SK-N-SH (cell line): ENCODE data around the gene INO80C. TPM values are rescaled to one million over a fixed set of nuclear protein-coding genes. Genes with fewer than 3 reads are reported as not detected.

Experiments used
- CTCF ChIA-PET: fragments of 300-600, 350-600 bp; formaldehyde crosslinking; extraction: SDS; loops from one replicate; lab custom pipeline; 2021; lab: Yijun Ruan, JAX
- POLR2A ChIA-PET: fragments of 350-600 bp; sonication (Branson Sonifier 250); formaldehyde crosslinking; extraction: SDS; loops from one replicate; lab custom pipeline; 2020; ENCODE audit warnings: antibody characterized with exemption, inconsistent platforms; lab: Yijun Ruan, JAX
- DNase-seq: peaks from one replicate; pipeline ENCODE4 v3.0.0; 2012
- H2AFZ ChIP-seq: fragments of 200-600 bp; sonication (generic); 2 replicates; pipeline ENCODE4 v1.8.1; 2016; ENCODE audit warnings: antibody characterized with exemption, mild to moderate bottlenecking, low read depth
- H3F3A ChIP-seq: fragments of 200-600 bp; sonication (generic); replicated peaks from 2 replicates; pipeline ENCODE3; 2016; ENCODE audit warnings: antibody characterized with exemption, mild to moderate bottlenecking; ENCODE audit not compliant: insufficient read depth
- H3K27ac ChIP-seq, 2 experiments: fragments of 200-500 bp in 1 of 2; fragments of 200-600 bp in 1 of 2; sonication (Bioruptor generic) in 1 of 2; sonication (generic), shearing (Covaris generic) in 1 of 2; 2 replicates each; pipeline versions ENCODE4 v1.5.1 to v1.6.1; 2014 to 2016; ENCODE audit warnings: low read depth in 2 of 2, inconsistent platforms in 1 of 2, low read length in 1 of 2, mild to moderate bottlenecking in 1 of 2, mixed read lengths in 1 of 2
- H3K27me3 ChIP-seq: fragments of 200-600 bp; sonication (generic), shearing (Covaris generic); 2 replicates; pipeline ENCODE4 v1.6.1; 2016; ENCODE audit warnings: mixed run types; ENCODE audit not compliant: insufficient read depth
- H3K36me3 ChIP-seq, 2 experiments: fragments of 200-500 bp in 1 of 2; fragments of 200-600 bp in 1 of 2; sonication (Bioruptor generic) in 1 of 2; sonication (generic) in 1 of 2; replicated peaks in 1 of 2; 2 replicates each; pipeline versions ENCODE3 to v1.5.1; 2014 to 2016; ENCODE audit warnings: low read length in 1 of 2, mild to moderate bottlenecking in 1 of 2; ENCODE audit not compliant: insufficient read depth in 2 of 2, control insufficient read depth in 1 of 2
- H3K4me1 ChIP-seq, 2 experiments: fragments of 200-500 bp in 1 of 2; fragments of 200-600 bp in 1 of 2; sonication (Bioruptor generic) in 1 of 2; sonication (generic), shearing (Covaris generic) in 1 of 2; 2 replicates each; pipeline versions ENCODE4 v1.5.1 to v1.6.1; 2014 to 2016; ENCODE audit warnings: low read depth in 1 of 2, low read length in 1 of 2, mixed run types in 1 of 2; ENCODE audit not compliant: insufficient read depth in 2 of 2, control insufficient read depth in 1 of 2
- H3K4me2 ChIP-seq: fragments of 200-600 bp; sonication (generic), shearing (Covaris generic); 2 replicates; pipeline ENCODE4 v1.6.1; 2017; ENCODE audit warnings: mixed run types
- H3K4me3 ChIP-seq, 2 experiments: fragments of 200-500 bp in 1 of 2; fragments of 200-600 bp in 1 of 2; sonication (Bioruptor generic) in 1 of 2; sonication (generic), shearing (Covaris generic) in 1 of 2; 2 replicates each; pipeline versions ENCODE4 v1.5.1 to v1.8.1; 2014 to 2016; ENCODE audit warnings: low read depth in 2 of 2, inconsistent platforms in 1 of 2, low read length in 1 of 2, mild to moderate bottlenecking in 1 of 2, mixed read lengths in 1 of 2, moderate library complexity in 1 of 2
- H3K79me2 ChIP-seq: fragments of 200-600 bp; sonication (generic); 2 replicates; pipeline ENCODE4 v1.8.1; 2017; ENCODE audit warnings: mild to moderate bottlenecking; ENCODE audit not compliant: insufficient read depth
- H3K9ac ChIP-seq: fragments of 200-600 bp; sonication (generic); 2 replicates; pipeline ENCODE4 v1.6.1; 2017; ENCODE audit warnings: mixed run types
- H3K9me2 ChIP-seq: fragments of 200-600 bp; sonication (generic); 2 replicates; pipeline ENCODE4 v1.6.1; 2017; ENCODE audit warnings: mixed run types
- H3K9me3 ChIP-seq: fragments of 200-600 bp; sonication (generic); 2 replicates; pipeline ENCODE4 v1.6.1; 2017; ENCODE audit warnings: mixed run types, mild to moderate bottlenecking, moderate library complexity
- H4K20me1 ChIP-seq: fragments of 200-600 bp; sonication (generic); 2 replicates; pipeline ENCODE4 v1.6.1; 2017; ENCODE audit warnings: mild to moderate bottlenecking, mixed run types; ENCODE audit not compliant: insufficient read depth
- EZH2phosphoT487 ChIP-seq: fragments of 200-600 bp; sonication (generic); IDR thresholded peaks from 2 replicates; pipeline ENCODE4 v1.6.1; 2017; ENCODE audit warnings: low read depth, mixed run types, mild to moderate bottlenecking, antibody characterized with exemption, moderate library complexity, borderline replicate concordance
- FOSL2 ChIP-seq: IDR thresholded peaks from 2 replicates; pipeline ENCODE4 v1.4.0; 2012; ENCODE audit warnings: low read depth, mild to moderate bottlenecking, moderate library complexity, borderline replicate concordance
- JUND ChIP-seq: IDR thresholded peaks from 2 replicates; pipeline ENCODE4 v1.4.0; 2012
- MEF2A ChIP-seq: IDR thresholded peaks from 2 replicates; pipeline ENCODE4 v1.4.0; 2012; ENCODE audit warnings: low read depth, borderline replicate concordance
- NFIC ChIP-seq: IDR thresholded peaks from 2 replicates; pipeline ENCODE4 v1.4.0; 2012; ENCODE audit warnings: borderline replicate concordance
- RAD21 ChIP-seq: IDR thresholded peaks from 2 replicates; pipeline ENCODE4 v1.6.1; 2012; ENCODE audit warnings: mild to moderate bottlenecking, low read length
- RCOR1 ChIP-seq: fragments of 150-350 bp; IDR thresholded peaks from 2 replicates; pipeline ENCODE4 v1.6.1; 2017; ENCODE audit warnings: antibody characterized with exemption, low read length
- RFX5 ChIP-seq: IDR thresholded peaks from 2 replicates; pipeline ENCODE4 v1.6.1; 2012; ENCODE audit warnings: mild to moderate bottlenecking, improper control_type of control experiment, low read length
- YY1 ChIP-seq: IDR thresholded peaks from 2 replicates; pipeline ENCODE4 v1.4.0; 2012; ENCODE audit warnings: low read depth, mild to moderate bottlenecking
- WGBS: methylation state at CpG from one replicate; pipeline ENCODE4 v1.1.6; 2017; ENCODE audit warnings: low lambda C conversion rate; 5-methylcytosine and 5-hydroxymethylcytosine counted together
- polyA plus RNA-seq, 3 experiments: library from polyadenylated mRNA; depleted of rRNA; stranded (reverse); fragments of >200 nt; gene quantifications; 2 replicates each; pipeline ENCODE4 v1.2.3, GENCODE V29; 2012
- TF ChIP-seq, protein P1 (sequence below): IDR thresholded peaks from 2 replicates; pipeline ENCODE4 v1.4.0; 2012; ENCODE audit warnings: low read depth, borderline replicate concordance
- TF ChIP-seq, protein P2 (sequence below): IDR thresholded peaks from 2 replicates; pipeline ENCODE4 v1.4.0; 2012; ENCODE audit warnings: low read depth
- TF ChIP-seq, protein P3 (sequence below): fragments of 150-350 bp; IDR thresholded peaks from 2 replicates; pipeline ENCODE4 v1.6.1; 2017; ENCODE audit warnings: antibody characterized with exemption, low read length, low read depth, borderline replicate concordance
- TF ChIP-seq, protein P4 (sequence below): IDR thresholded peaks from 2 replicates; pipeline ENCODE4; 2012
- TF ChIP-seq, protein P5 (sequence below): fragments of 150-350 bp; IDR thresholded peaks from 2 replicates; pipeline ENCODE4 v1.6.1; 2016; ENCODE audit warnings: mild to moderate bottlenecking, low read depth, low read length
- TF ChIP-seq, protein P6 (sequence below): fragments of 200-600 bp; sonication (generic); IDR thresholded peaks from 2 replicates; pipeline ENCODE4 v1.6.1; 2017; ENCODE audit warnings: antibody characterized with exemption, mild to moderate bottlenecking, moderate library complexity

INO80C gene
- polyA plus RNA-seq, 1 of the 3 experiments (the other 2 are of a cell fraction): 17.0 TPM

DNA sequence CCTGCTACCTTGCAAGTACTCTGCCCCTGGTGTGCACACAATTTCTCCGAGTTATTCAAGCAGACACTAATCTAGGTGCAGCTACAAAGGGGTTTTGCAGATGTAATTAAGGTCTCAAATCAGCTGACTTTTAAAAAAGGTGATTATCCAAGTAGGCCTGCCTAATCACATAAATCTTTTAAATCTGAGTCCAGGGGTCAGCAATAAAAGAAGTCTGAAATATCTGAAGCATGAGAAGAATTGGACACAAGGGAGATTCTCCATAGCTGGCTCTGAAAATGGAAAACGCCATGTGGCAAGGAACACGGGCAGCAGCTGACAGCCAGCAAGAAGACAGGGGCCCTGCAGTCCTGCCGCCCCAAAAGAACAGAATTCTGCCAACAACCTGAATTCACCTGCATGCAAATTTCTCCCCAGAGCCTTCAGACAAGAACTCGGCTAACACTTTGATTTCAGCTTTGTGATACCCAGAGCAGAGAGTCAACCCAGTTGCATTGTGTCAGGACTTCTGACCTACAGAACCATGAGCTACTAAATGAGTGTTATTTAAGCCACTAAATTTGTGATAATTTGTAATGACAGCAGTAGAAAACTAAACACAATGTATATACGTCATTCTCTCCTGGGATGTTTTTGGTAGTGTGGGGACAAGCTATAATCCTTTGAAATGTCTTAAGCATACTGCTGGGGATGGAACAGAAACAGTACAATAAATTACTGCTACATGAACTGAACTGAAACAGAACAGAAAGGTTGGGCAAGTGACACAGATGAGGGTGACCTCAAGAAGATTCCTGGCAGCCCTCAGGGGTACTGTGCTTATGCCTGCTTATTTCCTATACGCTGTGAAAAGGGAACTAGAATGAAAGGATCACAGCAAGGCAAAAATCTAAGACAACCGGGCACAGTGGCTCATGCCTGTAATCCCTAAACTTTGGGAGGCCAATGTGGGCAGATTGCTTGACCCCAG, 3.2 kb downstream of the INO80C start:
- Histone ChIP-seq H3K9me3 (no peaks in the 10 kb centered on the region), H3K27me3 (no peaks in the 10 kb centered on the region), H3K4me3 (no peak overlapping the region), H3K9me2 (no peaks in the 10 kb centered on the region), H4K20me1 (no peaks in the 10 kb centered on the region), H3K9ac (no peak overlapping the region), H3K36me3 (no peaks in the 10 kb centered on the region), H3K27ac (no peak overlapping the region), H3K79me2 (peaks cover 6% of the 10 kb centered on the region; the same call in 1 of the 2 replicates), H3K4me2 (no peak overlapping the region), H3K4me1 (peaks cover 8 to 23% of the 10 kb centered on the region in 2 experiments; a peak in 3 of 4 replicates), H2AFZ (no peak overlapping the region), H3F3A (peaks cover 4% of the 10 kb centered on the region)
- ChIA-PET CTCF (interaction anchor here (0.6 to 1.3 kb wide), 2 partner anchors 88 to 262 kb away, joined by 3 to 4 read pairs; no protein-coding TSS in a partner anchor), POLR2A (no interaction called here)
- TF ChIP-seq, protein P1, sequence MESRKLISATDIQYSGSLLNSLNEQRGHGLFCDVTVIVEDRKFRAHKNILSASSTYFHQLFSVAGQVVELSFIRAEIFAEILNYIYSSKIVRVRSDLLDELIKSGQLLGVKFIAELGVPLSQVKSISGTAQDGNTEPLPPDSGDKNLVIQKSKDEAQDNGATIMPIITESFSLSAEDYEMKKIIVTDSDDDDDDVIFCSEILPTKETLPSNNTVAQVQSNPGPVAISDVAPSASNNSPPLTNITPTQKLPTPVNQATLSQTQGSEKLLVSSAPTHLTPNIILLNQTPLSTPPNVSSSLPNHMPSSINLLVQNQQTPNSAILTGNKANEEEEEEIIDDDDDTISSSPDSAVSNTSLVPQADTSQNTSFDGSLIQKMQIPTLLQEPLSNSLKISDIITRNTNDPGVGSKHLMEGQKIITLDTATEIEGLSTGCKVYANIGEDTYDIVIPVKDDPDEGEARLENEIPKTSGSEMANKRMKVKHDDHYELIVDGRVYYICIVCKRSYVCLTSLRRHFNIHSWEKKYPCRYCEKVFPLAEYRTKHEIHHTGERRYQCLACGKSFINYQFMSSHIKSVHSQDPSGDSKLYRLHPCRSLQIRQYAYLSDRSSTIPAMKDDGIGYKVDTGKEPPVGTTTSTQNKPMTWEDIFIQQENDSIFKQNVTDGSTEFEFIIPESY: no peak
- TF ChIP-seq RAD21: no peak
- TF ChIP-seq NFIC: no peak
- TF ChIP-seq RFX5: no peak
- no peak for TF ChIP-seq EZH2phosphoT487
- TF ChIP-seq, protein P2, sequence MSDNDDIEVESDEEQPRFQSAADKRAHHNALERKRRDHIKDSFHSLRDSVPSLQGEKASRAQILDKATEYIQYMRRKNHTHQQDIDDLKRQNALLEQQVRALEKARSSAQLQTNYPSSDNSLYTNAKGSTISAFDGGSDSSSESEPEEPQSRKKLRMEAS: no peak
- TF ChIP-seq RCOR1: no peak
- TF ChIP-seq, protein P3, sequence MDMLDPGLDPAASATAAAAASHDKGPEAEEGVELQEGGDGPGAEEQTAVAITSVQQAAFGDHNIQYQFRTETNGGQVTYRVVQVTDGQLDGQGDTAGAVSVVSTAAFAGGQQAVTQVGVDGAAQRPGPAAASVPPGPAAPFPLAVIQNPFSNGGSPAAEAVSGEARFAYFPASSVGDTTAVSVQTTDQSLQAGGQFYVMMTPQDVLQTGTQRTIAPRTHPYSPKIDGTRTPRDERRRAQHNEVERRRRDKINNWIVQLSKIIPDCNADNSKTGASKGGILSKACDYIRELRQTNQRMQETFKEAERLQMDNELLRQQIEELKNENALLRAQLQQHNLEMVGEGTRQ: no peak
- no peak for DNase-seq
- 91% methylated on average over 5 of the region's 8 CpGs for WGBS

DNA sequence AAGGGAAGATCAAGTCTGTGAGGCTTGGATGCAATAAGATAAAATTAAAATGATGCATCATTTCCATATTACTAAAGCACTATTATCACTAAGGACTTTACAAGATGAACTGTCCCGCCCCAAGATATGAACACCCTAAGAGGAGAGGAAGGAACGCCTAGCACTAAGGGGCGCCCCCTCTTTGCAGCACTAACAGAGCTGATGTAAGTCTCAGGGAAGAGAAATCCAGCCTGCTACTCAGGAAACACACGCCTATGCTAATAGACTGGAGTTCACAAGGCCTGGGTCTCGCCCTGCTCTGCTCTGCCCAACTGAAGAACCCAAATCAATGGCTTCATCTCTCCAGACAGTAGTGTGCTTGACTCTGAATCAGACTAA, 6.1 kb downstream of the INO80C start:
- H3K36me3 ChIP-seq: no peaks in the 10 kb centered on the region
- no peaks in the 10 kb centered on the region for H3F3A ChIP-seq
- no peaks in the 10 kb centered on the region for H3K27me3 ChIP-seq
- H3K79me2 ChIP-seq: peaks cover 6% of the 10 kb centered on the region; the same call in 1 of the 2 replicates
- no peaks in the 10 kb centered on the region for H3K9me3 ChIP-seq
- no peak for DNase-seq
- no peaks in the 10 kb centered on the region for H4K20me1 ChIP-seq
- no peak overlapping the region for H3K4me3 ChIP-seq
- no peak overlapping the region for H3K9ac ChIP-seq
- H3K4me2 ChIP-seq: no peak overlapping the region
- ChIA-PET POLR2A (no interaction called here), CTCF (no interaction called here)
- H3K4me1 ChIP-seq: peaks cover 4 to 18% of the 10 kb centered on the region in 2 experiments; a peak in 2 of 4 replicates
- H2AFZ ChIP-seq: no peak overlapping the region
- 91% methylated on average over 5 of the region's 5 CpGs for WGBS
- no peak overlapping the region for H3K27ac ChIP-seq
- no peaks in the 10 kb centered on the region for H3K9me2 ChIP-seq
- TF ChIP-seq, protein P1: no peak
- TF ChIP-seq JUND (no peak), YY1 (no peak), RAD21 (no peak), MEF2A (no peak), NFIC (no peak), FOSL2 (no peak)
- TF ChIP-seq, protein P4, sequence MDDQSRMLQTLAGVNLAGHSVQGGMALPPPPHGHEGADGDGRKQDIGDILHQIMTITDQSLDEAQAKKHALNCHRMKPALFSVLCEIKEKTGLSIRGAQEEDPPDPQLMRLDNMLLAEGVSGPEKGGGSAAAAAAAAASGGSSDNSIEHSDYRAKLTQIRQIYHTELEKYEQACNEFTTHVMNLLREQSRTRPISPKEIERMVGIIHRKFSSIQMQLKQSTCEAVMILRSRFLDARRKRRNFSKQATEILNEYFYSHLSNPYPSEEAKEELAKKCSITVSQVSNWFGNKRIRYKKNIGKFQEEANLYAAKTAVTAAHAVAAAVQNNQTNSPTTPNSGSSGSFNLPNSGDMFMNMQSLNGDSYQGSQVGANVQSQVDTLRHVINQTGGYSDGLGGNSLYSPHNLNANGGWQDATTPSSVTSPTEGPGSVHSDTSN: no peak
- TF ChIP-seq, protein P5, sequence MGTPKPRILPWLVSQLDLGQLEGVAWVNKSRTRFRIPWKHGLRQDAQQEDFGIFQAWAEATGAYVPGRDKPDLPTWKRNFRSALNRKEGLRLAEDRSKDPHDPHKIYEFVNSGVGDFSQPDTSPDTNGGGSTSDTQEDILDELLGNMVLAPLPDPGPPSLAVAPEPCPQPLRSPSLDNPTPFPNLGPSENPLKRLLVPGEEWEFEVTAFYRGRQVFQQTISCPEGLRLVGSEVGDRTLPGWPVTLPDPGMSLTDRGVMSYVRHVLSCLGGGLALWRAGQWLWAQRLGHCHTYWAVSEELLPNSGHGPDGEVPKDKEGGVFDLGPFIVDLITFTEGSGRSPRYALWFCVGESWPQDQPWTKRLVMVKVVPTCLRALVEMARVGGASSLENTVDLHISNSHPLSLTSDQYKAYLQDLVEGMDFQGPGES: no peak
- TF ChIP-seq, protein P6, sequence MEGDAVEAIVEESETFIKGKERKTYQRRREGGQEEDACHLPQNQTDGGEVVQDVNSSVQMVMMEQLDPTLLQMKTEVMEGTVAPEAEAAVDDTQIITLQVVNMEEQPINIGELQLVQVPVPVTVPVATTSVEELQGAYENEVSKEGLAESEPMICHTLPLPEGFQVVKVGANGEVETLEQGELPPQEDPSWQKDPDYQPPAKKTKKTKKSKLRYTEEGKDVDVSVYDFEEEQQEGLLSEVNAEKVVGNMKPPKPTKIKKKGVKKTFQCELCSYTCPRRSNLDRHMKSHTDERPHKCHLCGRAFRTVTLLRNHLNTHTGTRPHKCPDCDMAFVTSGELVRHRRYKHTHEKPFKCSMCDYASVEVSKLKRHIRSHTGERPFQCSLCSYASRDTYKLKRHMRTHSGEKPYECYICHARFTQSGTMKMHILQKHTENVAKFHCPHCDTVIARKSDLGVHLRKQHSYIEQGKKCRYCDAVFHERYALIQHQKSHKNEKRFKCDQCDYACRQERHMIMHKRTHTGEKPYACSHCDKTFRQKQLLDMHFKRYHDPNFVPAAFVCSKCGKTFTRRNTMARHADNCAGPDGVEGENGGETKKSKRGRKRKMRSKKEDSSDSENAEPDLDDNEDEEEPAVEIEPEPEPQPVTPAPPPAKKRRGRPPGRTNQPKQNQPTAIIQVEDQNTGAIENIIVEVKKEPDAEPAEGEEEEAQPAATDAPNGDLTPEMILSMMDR: no peak
